Measurements from ENCODE around the gene PAPSS2.
A peak's percentile ranks its signal among the peaks of the same experiment; 100 is the strongest.
"Not testable (repeated sequence)": the region's sequence is repeated elsewhere in the genome, so short reads cannot be mapped to it uniquely, and the experiment has no call there.

Gene PAPSS2

GRCh38 chr10:87659571-87660483, at the start of gene PAPSS2:
PAPSS2 (plus strand) TSS chr10:87659878; CDS start chr10:87659982, 104 bp downstream.
- DNase-seq = peak; percentile 34

GRCh38 chr10:87611341-87611740, 48.3 kb upstream of the PAPSS2 start:
- not testable (repeated sequence) for DNase-seq

- no peak for DNase-seq
These were observed 47.6 kb upstream of the PAPSS2 start for GRCh38 chr10:87612115-87612514.

- DNase-seq = no peak
These were observed 45.9 kb upstream of the PAPSS2 start for GRCh38 chr10:87613751-87614150.

GRCh38 chr10:87615856-87616255, 43.8 kb upstream of the PAPSS2 start:
- DNase-seq = no peak

- DNase-seq = no peak
These were observed 42.2 kb upstream of the PAPSS2 start for GRCh38 chr10:87617503-87617902.

- DNase-seq = no peak
These were observed 40.9 kb upstream of the PAPSS2 start for GRCh38 chr10:87618566-87619423.

GRCh38 chr10:87619705-87620104, 40.0 kb upstream of the PAPSS2 start:
- no peak for DNase-seq

GRCh38 chr10:87621440-87621839, 38.2 kb upstream of the PAPSS2 start:
- not testable (repeated sequence) for DNase-seq

GRCh38 chr10:87622314-87623004, 37.2 kb upstream of the PAPSS2 start:
- DNase-seq = no peak

- no peak for DNase-seq
These were observed 36.5 kb upstream of the PAPSS2 start for GRCh38 chr10:87623191-87623590.

- no peak for DNase-seq
These were observed 34.0 kb upstream of the PAPSS2 start for GRCh38 chr10:87625661-87626060.

GRCh38 chr10:87626422-87626892, 33.2 kb upstream of the PAPSS2 start:
- DNase-seq = no peak

GRCh38 chr10:87630171-87630570, 29.5 kb upstream of the PAPSS2 start:
- DNase-seq = no peak

GRCh38 chr10:87632454-87632853, 27.2 kb upstream of the PAPSS2 start:
- DNase-seq = no peak

GRCh38 chr10:87634311-87634710, 25.4 kb upstream of the PAPSS2 start:
- DNase-seq = no peak

- peak; percentile 52 for DNase-seq
These were observed 24.0 kb upstream of the PAPSS2 start for GRCh38 chr10:87635498-87636312.

GRCh38 chr10:87636313-87636915, 23.3 kb upstream of the PAPSS2 start:
- DNase-seq = no peak

GRCh38 chr10:87639493-87639892, 20.2 kb upstream of the PAPSS2 start:
- DNase-seq = no peak

- DNase-seq = no peak
These were observed 19.6 kb upstream of the PAPSS2 start for GRCh38 chr10:87640043-87640442.

GRCh38 chr10:87642486-87642885, 17.2 kb upstream of the PAPSS2 start:
- DNase-seq = no peak

- DNase-seq = no peak
These were observed 16.7 kb upstream of the PAPSS2 start for GRCh38 chr10:87642988-87643387.

All from stimulated activated CD8-positive, alpha-beta memory T cell treated with anti-CD3 and anti-CD28 coated beads, Interleukin-4, amount 100 ng/mL, for 48 hours (primary cell).